MM.1S (cell line): ENCODE data around the gene EPB41L2.

Experiments
- EZH2 ChIP-seq: fragments of 300-600 bp; sonication (generic); optimal IDR thresholded peaks from 2 replicates; pipeline ENCODE3; 2017; ENCODE audit warnings: low read depth, mild to moderate bottlenecking, antibody characterized with exemption, low read length, mixed read lengths
- EZH2phosphoT487 ChIP-seq: fragments of 300-600 bp; sonication (generic); IDR thresholded peaks from 2 replicates; pipeline ENCODE4 v1.6.1; 2018; ENCODE audit warnings: antibody characterized with exemption, low read length
- TF ChIP-seq, protein P1 (sequence below): fragments of 300-600 bp; sonication (generic); IDR thresholded peaks from 2 replicates; pipeline ENCODE4 v1.5.1; 2016; ENCODE audit warnings: antibody characterized with exemption, low read length, mixed read lengths

DNA sequence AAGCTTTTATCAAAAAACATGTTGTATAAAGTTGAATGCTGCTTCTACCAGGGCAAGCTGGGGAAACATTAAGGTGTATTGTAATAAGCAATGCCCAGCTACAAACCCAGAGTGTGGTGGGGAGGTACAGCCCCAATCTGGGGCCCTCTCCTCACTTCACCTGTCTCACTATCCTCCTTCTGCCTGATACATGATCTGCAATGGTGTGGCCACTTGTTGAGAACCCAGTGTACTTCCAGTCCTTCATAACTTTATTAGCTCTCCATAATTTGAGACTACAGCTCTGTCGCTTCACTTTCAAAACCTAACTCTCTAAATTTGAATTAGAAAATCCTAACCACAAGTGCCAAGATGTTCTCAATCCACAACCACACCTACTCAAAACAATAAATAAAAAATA is 84.9 kb downstream of the EPB41L2 start:
- TF ChIP-seq, protein P1, sequence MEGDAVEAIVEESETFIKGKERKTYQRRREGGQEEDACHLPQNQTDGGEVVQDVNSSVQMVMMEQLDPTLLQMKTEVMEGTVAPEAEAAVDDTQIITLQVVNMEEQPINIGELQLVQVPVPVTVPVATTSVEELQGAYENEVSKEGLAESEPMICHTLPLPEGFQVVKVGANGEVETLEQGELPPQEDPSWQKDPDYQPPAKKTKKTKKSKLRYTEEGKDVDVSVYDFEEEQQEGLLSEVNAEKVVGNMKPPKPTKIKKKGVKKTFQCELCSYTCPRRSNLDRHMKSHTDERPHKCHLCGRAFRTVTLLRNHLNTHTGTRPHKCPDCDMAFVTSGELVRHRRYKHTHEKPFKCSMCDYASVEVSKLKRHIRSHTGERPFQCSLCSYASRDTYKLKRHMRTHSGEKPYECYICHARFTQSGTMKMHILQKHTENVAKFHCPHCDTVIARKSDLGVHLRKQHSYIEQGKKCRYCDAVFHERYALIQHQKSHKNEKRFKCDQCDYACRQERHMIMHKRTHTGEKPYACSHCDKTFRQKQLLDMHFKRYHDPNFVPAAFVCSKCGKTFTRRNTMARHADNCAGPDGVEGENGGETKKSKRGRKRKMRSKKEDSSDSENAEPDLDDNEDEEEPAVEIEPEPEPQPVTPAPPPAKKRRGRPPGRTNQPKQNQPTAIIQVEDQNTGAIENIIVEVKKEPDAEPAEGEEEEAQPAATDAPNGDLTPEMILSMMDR: no peak
- TF ChIP-seq EZH2 (no peak), EZH2phosphoT487 (no peak)
